IgD-negative memory B cell (primary cell): Measurements from ENCODE around the gene ATE1. TPM values are rescaled to one million over a fixed set of nuclear protein-coding genes. Genes with fewer than 3 reads are reported as not detected.
A peak's percentile ranks its signal among the peaks of the same experiment; 100 is the strongest.
"Not testable (repeated sequence)": the region's sequence is repeated elsewhere in the genome, so short reads cannot be mapped to it uniquely, and the experiment has no call there.

Experiments used
- H3K27ac Mint-ChIP-seq, 3 donors: one replicate each; pipeline ENCODE4 v1.8.0; 2020 to 2022; ENCODE audit warnings: mild to moderate bottlenecking in 3 of 3, mixed read lengths in 3 of 3, moderate library complexity in 1 of 3
- H3K27me3 Mint-ChIP-seq: one replicate; pipeline ENCODE4 v1.8.0; 2021; ENCODE audit warnings: mixed read lengths
- H3K36me3 Mint-ChIP-seq: one replicate; pipeline ENCODE4 v1.8.0; 2020; ENCODE audit warnings: mild to moderate bottlenecking, mixed read lengths
- H3K4me1 Mint-ChIP-seq, 3 donors: one replicate each; pipeline ENCODE4 v1.8.0; 2020 to 2022; ENCODE audit warnings: mixed read lengths in 3 of 3, mild to moderate bottlenecking in 1 of 3
- H3K4me3 Mint-ChIP-seq, 4 donors: one replicate each; pipeline ENCODE4 v1.8.0; 2020 to 2022; ENCODE audit warnings: mild to moderate bottlenecking in 4 of 4, mixed read lengths in 4 of 4, moderate library complexity in 3 of 4
- H3K9me3 Mint-ChIP-seq, 3 donors: one replicate each; pipeline ENCODE4 v1.8.0; 2020 to 2021; ENCODE audit warnings: mixed read lengths in 3 of 3, mild to moderate bottlenecking in 1 of 3
- polyA plus RNA-seq: library from polyadenylated mRNA; unstranded; fragments of 300-500 nt; fragmentation: Illumina TruSeq; gene quantifications from one replicate; pipeline ENCODE4 v1.2.3, GENCODE V29; 2021

The ATE1 gene
- 20.2 TPM for polyA plus RNA-seq

DNA sequence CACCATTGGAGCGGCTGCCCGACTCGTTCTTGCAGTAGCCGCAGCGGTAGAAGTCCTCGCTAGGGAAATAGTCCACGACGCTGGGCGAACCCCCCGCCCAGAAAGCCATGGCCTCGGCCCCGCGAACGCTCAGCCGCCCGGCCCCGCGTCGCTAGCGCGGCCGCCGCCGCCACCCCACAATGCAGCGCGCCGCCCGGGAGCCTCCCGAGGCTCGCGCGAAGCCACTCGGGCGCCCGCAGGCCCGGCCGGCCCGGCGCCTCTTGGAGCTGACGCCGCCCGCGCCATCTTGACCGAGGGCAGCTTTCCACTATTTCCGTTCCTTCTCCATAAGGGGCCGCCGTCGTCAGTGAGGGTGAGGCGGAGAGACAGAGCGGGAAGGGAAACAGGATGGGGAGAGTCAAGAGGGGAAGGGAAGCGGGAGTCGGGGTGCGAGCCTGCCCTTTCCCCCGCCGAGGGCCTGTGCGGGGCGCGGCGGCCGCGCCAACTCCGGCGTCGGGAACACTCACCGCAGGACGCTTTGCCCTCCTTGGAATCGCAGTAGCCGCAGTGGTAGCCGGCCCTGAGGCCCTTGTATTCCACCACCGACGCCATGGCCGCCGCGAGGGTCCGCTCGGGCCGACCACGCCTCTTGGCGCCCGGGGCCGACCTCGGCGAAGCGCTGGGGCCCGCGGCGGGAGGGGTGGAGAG lies at the start of gene ATE1:
TSS of gene ATE1 (minus strand) at position 191 of the 687 bp plus-strand sequence. CDS start at position 109, 82 bp downstream.
- no peaks in the 10 kb centered on the region for H3K27me3 Mint-ChIP-seq
- H3K9me3 Mint-ChIP-seq, result no peaks in the 10 kb centered on the region
- H3K36me3 Mint-ChIP-seq, result peaks cover 4% of the 10 kb centered on the region

DNA sequence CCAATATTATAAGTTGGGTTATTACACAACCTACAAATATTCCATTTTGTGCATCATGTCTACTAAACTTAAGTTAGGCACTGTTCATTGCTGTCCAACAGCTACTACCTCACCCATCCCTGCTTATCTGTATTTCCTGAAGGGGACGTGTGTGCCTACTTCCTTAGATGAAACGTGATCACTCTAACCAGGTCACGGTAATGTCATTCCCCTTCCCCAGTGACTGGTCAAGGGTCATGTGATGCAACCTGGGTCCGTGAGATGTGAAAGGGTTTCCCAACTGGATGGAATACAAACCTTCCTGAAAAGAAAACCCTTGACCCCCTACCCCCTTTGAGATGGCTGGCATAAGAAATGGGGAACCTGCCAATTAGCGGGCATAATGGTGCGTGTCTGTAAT lies 48.8 kb upstream of the ATE1 start:
- H3K4me1 Mint-ChIP-seq, result peaks cover 16 to 22% (median 18%) of the 10 kb centered on the region in 3 donors
- no peaks in the 10 kb centered on the region for H3K9me3 Mint-ChIP-seq
- no peaks in the 10 kb centered on the region for H3K36me3 Mint-ChIP-seq
- H3K4me3 Mint-ChIP-seq, result peak overlapping the region in 3 of 4 donors; percentile 34 to 90 (median 65)
- no peak overlapping the region for H3K27ac Mint-ChIP-seq
- H3K27me3 Mint-ChIP-seq, result no peaks in the 10 kb centered on the region

More for the DNA sequence above, at the start of gene ATE1:
- Mint-ChIP-seq H3K4me3 (peak within 1 kb of the TSS; percentile 93 to 99 (median 95)), H3K4me1 (peaks cover 15 to 24% (median 16%) of the 10 kb centered on the region in 3 donors), H3K27ac (peak within 1 kb of the TSS; percentile 91 to 96 (median 95))

DNA sequence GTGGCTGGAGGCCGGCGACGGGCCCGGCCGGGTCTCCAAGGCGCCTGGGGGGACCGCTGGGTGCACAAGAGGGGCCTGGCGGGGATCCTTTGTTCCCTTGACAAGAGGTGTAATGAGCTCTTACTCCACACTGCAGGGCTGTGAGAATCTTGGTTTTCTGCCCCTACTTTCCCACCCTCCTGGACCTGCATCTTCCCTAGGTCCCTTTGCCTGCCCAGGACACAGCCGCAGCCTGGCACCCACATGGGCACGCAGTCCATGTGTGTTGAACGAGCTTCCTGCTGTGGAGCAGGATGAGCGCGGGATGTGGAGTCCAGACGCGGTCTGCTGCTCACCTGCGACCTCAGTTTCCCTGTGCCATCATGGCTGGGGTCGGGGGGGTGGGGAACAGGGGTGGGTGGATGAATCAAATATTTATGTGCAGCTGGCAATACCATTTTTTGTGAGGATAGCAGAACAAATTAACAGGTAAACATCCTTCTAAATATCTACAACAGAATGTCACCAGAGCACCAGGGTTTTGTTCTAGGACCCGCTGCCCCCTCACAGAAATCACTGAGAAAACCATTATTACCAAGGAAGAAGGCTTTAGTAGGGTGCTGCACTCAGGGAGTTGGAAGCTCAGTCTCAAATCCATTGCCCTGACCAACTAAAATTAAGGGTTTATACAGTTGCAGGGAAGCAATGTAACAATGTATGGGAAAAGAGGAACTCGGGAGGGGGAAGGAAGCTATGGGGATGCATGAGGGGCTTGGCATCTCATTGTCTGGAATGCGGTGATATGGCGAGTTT lies 47.7 kb upstream of the ATE1 start:
- peak overlapping the region in 1 of 3 donors; percentile 53 for H3K27ac Mint-ChIP-seq
- no peaks in the 10 kb centered on the region for H3K36me3 Mint-ChIP-seq
- H3K4me1 Mint-ChIP-seq, result peaks cover 16 to 22% (median 20%) of the 10 kb centered on the region in 3 donors
- peak overlapping the region; percentile 78 to 91 (median 90) for H3K4me3 Mint-ChIP-seq
- no peaks in the 10 kb centered on the region for H3K27me3 Mint-ChIP-seq
- no peaks in the 10 kb centered on the region for H3K9me3 Mint-ChIP-seq

DNA sequence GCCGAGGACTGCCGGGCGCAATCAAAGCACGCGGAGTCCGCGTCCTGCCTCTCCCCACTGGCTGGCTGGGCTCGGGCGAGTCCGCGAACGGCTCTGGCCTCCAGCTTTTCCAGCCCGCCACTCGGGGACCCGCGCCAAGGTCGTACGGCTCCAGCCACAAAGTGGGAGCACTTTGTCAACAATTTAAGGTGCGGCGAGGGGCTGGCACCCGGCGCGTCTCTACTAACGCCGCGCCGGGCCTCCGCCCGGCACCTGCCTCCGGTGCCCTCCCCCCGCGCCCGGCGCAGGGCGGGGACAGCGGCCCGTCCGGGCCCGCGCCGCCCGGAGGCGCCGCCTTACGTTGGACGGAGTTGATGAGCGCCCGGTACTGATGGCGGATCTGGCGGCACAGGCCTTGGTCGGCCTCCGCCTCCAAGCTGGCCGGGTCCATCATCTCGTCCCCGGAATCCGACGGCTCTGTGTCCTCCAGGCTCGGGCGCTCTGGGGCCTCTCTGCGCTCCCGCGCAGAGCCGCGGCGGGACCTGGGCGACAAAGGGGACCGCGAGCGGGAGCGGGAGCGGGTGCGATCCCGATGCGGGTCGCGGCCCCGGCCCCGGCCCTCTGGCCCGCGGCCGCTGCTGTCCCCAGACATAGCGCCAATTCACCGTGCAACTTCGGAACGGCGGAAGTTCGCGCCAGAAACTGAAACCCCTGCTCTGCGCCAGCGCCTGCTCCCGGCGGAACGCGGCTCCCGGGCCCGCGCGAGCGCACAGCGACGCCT lies 46.9 kb upstream of the ATE1 start, which contains the start of gene NSMCE4A:
TSS of gene NSMCE4A (minus strand) at position 683 of the 760 bp plus-strand sequence. CDS start at position 631, 52 bp downstream.
- H3K4me3 Mint-ChIP-seq, result peak within 1 kb of the TSS; percentile 81 to 94 (median 90)
- H3K4me1 Mint-ChIP-seq, result peaks cover 16 to 22% (median 20%) of the 10 kb centered on the region in 3 donors
- H3K36me3 Mint-ChIP-seq, result no peaks in the 10 kb centered on the region
- peak within 1 kb of the TSS in 1 of 3 donors; percentile 81 for H3K27ac Mint-ChIP-seq
- no peaks in the 10 kb centered on the region for H3K9me3 Mint-ChIP-seq
- no peaks in the 10 kb centered on the region for H3K27me3 Mint-ChIP-seq

DNA sequence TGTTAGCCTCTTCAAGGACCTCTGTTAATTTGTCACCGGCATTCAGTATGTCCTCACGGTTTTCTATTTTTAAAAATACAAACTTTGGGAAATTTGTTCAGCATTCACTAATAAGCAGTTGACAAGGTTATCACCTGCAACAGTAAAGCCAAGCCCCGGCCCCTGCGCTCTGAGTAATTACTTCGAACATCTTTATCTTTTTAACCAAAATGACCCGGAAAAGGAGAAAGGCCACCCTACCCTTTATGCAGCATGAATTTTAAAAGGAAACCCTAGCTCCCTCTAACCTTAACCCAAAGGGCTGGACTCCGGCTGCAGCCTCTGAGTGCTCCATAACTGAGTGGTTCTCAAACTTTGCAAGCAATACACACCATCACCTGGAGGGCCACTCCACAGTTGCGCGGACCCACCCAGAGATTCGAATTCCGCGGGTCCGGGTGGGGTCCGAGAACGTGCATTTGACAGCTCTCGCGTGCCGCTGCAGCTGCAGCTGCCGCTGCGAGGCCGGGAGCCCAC lies 46.2 kb upstream of the ATE1 start:
- Mint-ChIP-seq H3K36me3 (no peaks in the 10 kb centered on the region), H3K9me3 (no peaks in the 10 kb centered on the region), H3K27me3 (no peaks in the 10 kb centered on the region), H3K4me3 (peak overlapping the region; percentile 81 to 94 (median 90)), H3K4me1 (peaks cover 16 to 22% (median 20%) of the 10 kb centered on the region in 3 donors), H3K27ac (peak overlapping the region in 1 of 3 donors; percentile 81)

DNA sequence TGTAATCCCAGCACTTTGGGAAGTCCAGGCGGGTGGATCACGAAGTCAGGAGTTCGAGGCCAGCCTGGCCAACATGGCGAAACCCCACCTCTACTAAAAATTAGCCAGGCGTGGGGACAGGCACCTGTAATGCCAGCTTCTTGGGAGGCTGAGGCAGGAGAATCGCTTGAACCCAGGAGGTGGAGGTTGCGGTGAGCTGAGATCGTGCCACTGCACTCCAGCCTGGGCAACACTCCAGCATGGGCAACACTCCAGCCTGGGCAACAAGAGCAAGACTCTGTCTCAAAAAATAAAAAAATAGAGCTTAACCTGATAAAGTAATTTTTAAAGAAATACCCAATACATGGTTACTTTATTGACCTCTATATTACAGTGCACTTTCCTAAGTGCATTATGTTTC lies 41.3 kb upstream of the ATE1 start:
- H3K4me3 Mint-ChIP-seq, H3K36me3 Mint-ChIP-seq, H3K27ac Mint-ChIP-seq, H3K9me3 Mint-ChIP-seq, H3K27me3 Mint-ChIP-seq: not testable (repeated sequence)
- peaks cover 14 to 16% (median 15%) of the 10 kb centered on the region in 3 donors for H3K4me1 Mint-ChIP-seq

DNA sequence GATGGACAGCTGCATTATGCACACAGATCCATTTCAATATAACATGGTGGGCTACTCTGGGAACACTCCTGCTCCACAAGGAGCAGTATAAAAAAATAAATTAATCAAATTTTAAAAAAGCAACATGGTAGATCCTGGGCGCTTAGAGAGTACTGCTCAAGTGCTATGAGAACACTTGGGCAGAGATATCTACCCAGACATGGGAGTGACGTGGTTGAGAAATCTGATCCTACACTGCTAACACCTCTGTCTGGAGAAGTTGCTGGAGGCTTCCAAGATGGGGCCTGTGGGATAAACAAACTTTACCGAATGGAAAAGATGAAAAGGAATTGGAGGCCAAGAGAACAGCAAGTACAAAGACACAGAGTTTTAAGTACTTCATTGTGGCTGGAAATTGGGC lies 38.2 kb upstream of the ATE1 start:
- H3K27me3 Mint-ChIP-seq, result no peaks in the 10 kb centered on the region
- H3K4me3 Mint-ChIP-seq, result no peak overlapping the region
- peaks cover 9% of the 10 kb centered on the region for H3K36me3 Mint-ChIP-seq
- no peak overlapping the region for H3K27ac Mint-ChIP-seq
- H3K4me1 Mint-ChIP-seq, result peaks cover 0 to 1% (median 0%) of the 10 kb centered on the region in 3 donors
- H3K9me3 Mint-ChIP-seq, result no peaks in the 10 kb centered on the region

DNA sequence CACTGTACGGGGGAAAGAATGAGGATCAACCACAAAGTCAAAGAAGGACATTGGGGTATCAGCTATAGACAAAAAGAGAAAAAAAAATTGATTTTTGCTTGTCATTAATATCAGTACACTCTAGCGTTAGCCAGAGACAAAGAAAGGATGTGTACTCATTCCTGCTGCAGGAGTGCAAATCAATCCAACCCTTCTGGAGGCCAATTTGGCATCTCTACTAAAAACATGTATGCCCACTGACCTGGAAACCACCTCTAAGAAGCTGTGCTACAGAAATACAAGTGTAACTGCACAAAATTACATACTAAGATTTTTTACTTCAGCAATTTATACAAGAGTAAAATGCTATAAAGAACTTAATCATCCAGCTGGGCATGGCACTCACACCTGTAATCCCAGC lies 33.6 kb upstream of the ATE1 start:
- no peaks in the 10 kb centered on the region for H3K9me3 Mint-ChIP-seq
- H3K27me3 Mint-ChIP-seq, result no peaks in the 10 kb centered on the region
- H3K36me3 Mint-ChIP-seq, result peaks cover 14% of the 10 kb centered on the region
- H3K27ac Mint-ChIP-seq, result no peak overlapping the region
- no peak overlapping the region for H3K4me3 Mint-ChIP-seq
- H3K4me1 Mint-ChIP-seq, result peaks cover 0 to 1% (median 0%) of the 10 kb centered on the region in 3 donors

DNA sequence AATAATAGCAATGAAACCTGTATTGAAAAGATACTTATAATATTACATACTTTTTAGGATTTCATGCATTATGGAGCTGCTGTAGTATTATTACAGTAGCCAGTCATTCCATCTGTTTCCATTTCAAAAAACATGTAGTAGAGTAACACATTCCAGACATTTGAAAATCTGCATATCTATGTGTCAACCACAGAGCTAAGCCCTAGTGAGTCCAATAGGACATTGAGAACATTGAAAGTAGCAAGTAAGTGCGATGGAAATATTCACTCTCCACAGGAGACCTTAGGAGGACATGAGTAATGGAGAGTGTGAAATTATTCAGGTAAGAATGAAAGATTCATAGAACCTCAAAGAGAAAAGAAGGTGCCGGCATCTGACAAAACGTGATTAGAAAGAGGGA lies 31.8 kb upstream of the ATE1 start:
- Mint-ChIP-seq H3K4me1 (peaks cover 0 to 1% (median 0%) of the 10 kb centered on the region in 3 donors), H3K9me3 (no peaks in the 10 kb centered on the region), H3K27me3 (no peaks in the 10 kb centered on the region), H3K27ac (no peak overlapping the region), H3K36me3 (peaks cover 9% of the 10 kb centered on the region), H3K4me3 (no peak overlapping the region)

DNA sequence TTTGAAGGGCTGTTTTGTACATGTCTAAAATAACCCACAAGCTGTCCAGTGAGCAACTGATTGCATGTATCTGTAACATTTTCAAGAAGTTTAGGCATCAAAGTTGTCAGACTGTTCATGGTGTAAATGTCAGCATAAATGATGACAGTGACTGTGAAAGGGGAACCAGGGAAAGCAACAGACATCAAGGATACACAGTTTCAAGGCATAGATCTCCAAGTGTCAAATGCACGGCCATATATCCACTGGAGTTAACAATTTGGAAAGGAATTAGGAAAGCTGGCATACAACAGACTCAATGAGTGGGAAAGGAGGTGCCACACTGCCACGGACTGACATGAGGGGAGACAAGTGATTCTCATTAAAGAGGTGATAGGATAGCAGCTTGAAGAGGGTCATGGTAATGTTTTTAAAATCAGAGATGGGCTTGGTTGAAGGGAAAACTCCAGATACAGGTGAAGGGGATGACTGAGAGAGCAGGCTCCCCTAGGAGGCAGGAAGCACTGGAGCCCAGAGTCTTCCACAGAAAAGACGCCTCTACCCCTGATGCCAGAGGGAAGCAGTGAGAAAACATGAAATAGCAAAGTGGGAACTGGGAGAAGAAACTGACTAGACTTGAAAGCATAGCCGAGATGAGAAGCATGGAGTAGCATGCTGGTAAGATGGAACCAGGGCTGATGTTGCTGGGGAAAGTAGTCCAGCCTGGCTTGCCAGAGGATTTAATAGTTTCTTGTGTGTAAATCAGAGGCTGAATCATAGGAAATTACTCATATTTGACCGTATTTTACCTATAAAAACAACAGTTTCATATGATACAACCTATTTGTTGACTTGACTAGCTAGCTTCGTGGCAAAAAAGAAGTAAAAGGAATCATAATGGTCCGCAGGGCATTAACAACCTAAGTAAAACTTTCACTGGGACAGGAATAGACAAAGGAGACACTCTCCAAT lies 28.6 kb upstream of the ATE1 start:
- Mint-ChIP-seq H3K4me3 (no peak overlapping the region), H3K27me3 (no peaks in the 10 kb centered on the region), H3K9me3 (peaks cover 0 to 4% (median 0%) of the 10 kb centered on the region in 3 donors), H3K4me1 (peaks cover 0 to 1% (median 0%) of the 10 kb centered on the region in 3 donors), H3K27ac (no peak overlapping the region), H3K36me3 (peaks cover 12% of the 10 kb centered on the region)

DNA sequence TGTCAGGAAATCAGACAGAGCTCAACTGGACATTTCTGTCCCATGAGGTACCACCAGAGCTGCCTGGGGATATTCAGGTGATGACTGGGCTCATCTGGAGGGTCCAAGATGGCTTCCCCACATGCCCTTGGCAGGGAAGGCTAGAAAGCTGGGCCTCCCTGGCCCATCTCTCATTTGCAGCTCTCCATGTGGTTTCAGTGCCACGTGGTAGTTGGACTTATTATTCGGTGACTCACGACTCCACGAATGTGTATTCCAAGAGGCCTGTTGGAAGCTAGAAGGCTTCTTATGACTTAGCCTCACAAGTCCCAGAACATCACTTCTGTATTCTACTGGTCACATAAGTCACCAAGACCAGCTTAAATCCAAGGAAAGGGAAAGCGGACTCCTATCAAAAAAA lies 24.4 kb upstream of the ATE1 start:
- no peak overlapping the region for H3K4me3 Mint-ChIP-seq
- H3K27me3 Mint-ChIP-seq, result no peaks in the 10 kb centered on the region
- peaks cover 0 to 1% (median 0%) of the 10 kb centered on the region in 3 donors for H3K4me1 Mint-ChIP-seq
- no peak overlapping the region for H3K27ac Mint-ChIP-seq
- peaks cover 12% of the 10 kb centered on the region for H3K36me3 Mint-ChIP-seq
- peaks cover 0 to 4% (median 0%) of the 10 kb centered on the region in 3 donors for H3K9me3 Mint-ChIP-seq

DNA sequence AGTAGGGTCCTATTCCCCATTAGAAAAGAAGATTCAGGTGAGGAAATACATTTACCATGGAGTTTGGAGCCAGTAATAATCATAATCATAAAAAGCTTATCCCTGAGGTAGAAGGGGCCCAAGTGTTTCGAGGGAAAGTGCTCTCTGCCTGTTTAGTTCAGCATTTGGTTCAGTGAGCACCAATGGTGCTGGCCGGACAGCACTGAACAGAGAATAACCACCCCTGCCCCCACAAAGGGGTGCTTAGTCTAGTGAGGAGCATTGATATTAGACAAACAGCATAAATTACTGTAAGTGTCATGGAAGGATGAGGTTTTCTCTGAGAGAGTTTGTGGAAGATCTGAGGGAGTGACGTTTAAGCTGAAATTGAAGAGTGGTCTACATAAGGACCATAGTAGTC lies 21.6 kb upstream of the ATE1 start:
- Mint-ChIP-seq H3K36me3 (peaks cover 9% of the 10 kb centered on the region), H3K4me3 (no peak overlapping the region), H3K27me3 (no peaks in the 10 kb centered on the region), H3K9me3 (peaks cover 0 to 4% (median 0%) of the 10 kb centered on the region in 3 donors), H3K4me1 (peaks cover 0 to 1% (median 0%) of the 10 kb centered on the region in 3 donors), H3K27ac (peak overlapping the region in 1 of 3 donors; percentile 1)

DNA sequence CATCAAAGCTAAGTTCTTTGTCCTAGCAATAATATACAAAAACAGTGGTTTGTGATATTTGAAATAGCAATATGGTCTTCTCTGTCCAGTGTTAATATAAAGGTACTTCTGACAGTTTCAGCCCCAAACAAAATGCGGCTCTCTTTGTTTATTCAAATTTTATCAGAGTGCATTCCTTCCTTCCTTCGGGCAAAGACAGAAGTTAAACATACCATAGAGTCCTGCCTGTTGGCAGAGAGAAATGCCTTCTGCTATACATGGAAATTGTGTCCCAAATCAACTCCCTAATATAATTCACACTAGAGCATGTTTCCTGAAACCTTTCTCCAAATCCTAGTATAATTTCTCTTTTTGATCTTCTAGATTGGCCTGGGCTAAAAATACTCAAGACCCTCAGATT lies 21.2 kb upstream of the ATE1 start:
- Mint-ChIP-seq H3K36me3 (peaks cover 9% of the 10 kb centered on the region), H3K27ac (no peak overlapping the region), H3K4me3 (no peak overlapping the region), H3K9me3 (peaks cover 0 to 4% (median 0%) of the 10 kb centered on the region in 3 donors), H3K27me3 (no peaks in the 10 kb centered on the region), H3K4me1 (peaks cover 0 to 1% (median 0%) of the 10 kb centered on the region in 3 donors)
